H1 (cell line): Measurements from ENCODE around the gene KANSL1. TPM values are rescaled to one million over a fixed set of nuclear protein-coding genes. Genes with fewer than 3 reads are reported as not detected.
A peak's percentile ranks its signal among the peaks of the same experiment; 100 is the strongest.

ENCODE experiments used
- JUND ChIP-seq: IDR thresholded peaks from 2 replicates; pipeline ENCODE4 v1.6.1; 2011; ENCODE audit warnings: mild to moderate bottlenecking, improper control_type of control experiment, low read length
- KDM4A ChIP-seq: IDR thresholded peaks from one replicate; pipeline ENCODE4 v1.7.1; 2012; ENCODE audit warnings: low read depth, mild to moderate bottlenecking, moderate library complexity, low read length, inconsistent platforms; ENCODE audit not compliant: severe bottlenecking
- KDM5A ChIP-seq: fragments of 200-600 bp; IDR thresholded peaks from 2 replicates; pipeline ENCODE4 v1.7.1; 2012; ENCODE audit warnings: mild to moderate bottlenecking, low read length, inconsistent platforms, mixed read lengths
- PHF8 ChIP-seq: fragments of 200-600 bp; sonication (generic); conservative IDR thresholded peaks from 2 replicates; pipeline ENCODE4 v1.7.1; 2012; ENCODE audit warnings: low read depth, mild to moderate bottlenecking, inconsistent platforms, low read length, moderate library complexity
- SP4 ChIP-seq: IDR thresholded peaks from 2 replicates; pipeline ENCODE4 v1.6.1; 2012; ENCODE audit warnings: low read length, inconsistent platforms
- TAF1 ChIP-seq: IDR thresholded peaks from 2 replicates; pipeline ENCODE4 v1.6.1; 2011; ENCODE audit warnings: mild to moderate bottlenecking, low read depth, low read length
- TAF7 ChIP-seq: optimal IDR thresholded peaks from 2 replicates; pipeline ENCODE3; 2011; ENCODE audit warnings: low read depth, mild to moderate bottlenecking, inconsistent platforms, low read length, moderate library complexity, borderline replicate concordance
- polyA plus RNA-seq, 7 experiments: library from polyadenylated mRNA; depleted of rRNA in 3 of 7; stranded (reverse) in 5 of 7; unstranded in 2 of 7; fragments of >200 nt in 5 of 7; fragments of 200-250 nt in 2 of 7; gene quantifications; 1 replicate in 5 of 7; 2 replicates in 1 of 7; 4 replicates in 1 of 7; pipeline versions ENCODE4 v1.2.1 to v1.2.3, GENCODE V29; 2011 to 2013; ENCODE audit warnings: missing spikeins in 2 of 7, mixed read lengths in 2 of 7
- total RNA-seq: library from RNA; stranded (reverse); fragmentation: NEBNext Ultra II Directional; extraction: Animal tissue kit (Norgen Biotek cat#: 25700); gene quantifications from 2 replicates; pipeline ENCODE4 v1.2.1, GENCODE V29; 2021

The KANSL1 gene
- total and polyA plus RNA-seq, 2 of the 8 experiments (the other 6 are each of a cell fraction or from before 2014, with no cell fraction given) = 34.0 to 128 TPM

- TF ChIP-seq TAF7 (peak; percentile 78), JUND (0 out of 2 replicates have a peak, but pooled peaks have one; percentile 10), PHF8 (peak; percentile 99), SP4 (no peak; the same call in 1 of the 2 replicates), KDM5A (no peak), KDM4A (peak; percentile 93), TAF1 (peak; percentile 84)
Observed at GRCh38 chr17:46193626-46194392, 580 bp upstream of the KANSL1 start (continued).
